GM21717 (cell line): ENCODE data around the gene NKAPD1.
"Not testable (repeated sequence)": the region's sequence is repeated elsewhere in the genome, so short reads cannot be mapped to it uniquely, and the experiment has no call there.

Experiments
- ATAC-seq: cut with Tn5 transposase; IDR thresholded peaks from one replicate; pipeline ENCODE4 v1.9.1; 2021; ENCODE audit warnings: mild to moderate bottlenecking, moderate library complexity; ENCODE audit not compliant: unreplicated experiment

The NKAPD1 gene

DNA sequence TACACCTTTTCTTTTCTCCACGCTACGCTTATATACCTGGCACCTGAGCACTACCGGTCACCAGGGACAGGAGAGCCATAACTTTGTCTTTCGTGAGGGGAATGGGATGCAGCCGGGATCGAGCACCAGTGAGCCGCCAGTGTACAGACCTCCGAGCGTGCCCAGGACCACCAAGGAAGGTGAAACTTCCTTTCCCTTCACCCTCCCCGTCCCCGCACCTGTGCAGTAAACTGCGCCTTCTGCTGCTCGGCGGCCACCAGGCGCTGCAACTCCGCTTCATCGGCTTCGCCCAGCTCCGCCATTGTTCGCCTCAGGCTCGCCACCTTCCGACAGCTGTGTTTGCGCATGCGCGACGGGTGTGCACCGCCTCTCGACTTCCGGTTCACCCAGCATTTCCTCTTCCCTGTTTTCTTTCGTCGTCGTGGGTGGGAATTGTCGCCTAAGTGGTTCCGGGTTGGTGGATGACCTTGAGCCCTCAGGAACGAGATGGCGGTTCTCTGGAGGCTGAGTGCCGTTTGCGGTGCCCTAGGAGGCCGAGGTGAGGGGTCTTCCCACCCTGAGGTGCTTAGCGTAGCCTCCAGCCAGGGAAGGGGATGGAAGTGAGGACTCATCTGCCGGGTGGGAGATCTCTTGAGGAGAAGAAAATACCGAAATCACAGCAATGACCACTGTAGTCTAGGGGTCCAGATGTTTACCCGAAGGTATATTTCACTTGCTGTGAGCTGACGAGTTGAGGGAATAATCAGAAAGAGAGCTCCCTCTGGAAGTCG lies 12.5 kb downstream of the NKAPD1 start, which contains the start of the genes SDHD and TIMM8B:
SDHD (plus strand) TSS at position 452 of the 770 bp plus-strand sequence; CDS start at position 487, 35 bp downstream.
TIMM8B (minus strand) TSS at position 335 of the 770 bp plus-strand sequence; CDS start at position 302, 33 bp downstream.
- ATAC-seq, result peak; percentile 89

DNA sequence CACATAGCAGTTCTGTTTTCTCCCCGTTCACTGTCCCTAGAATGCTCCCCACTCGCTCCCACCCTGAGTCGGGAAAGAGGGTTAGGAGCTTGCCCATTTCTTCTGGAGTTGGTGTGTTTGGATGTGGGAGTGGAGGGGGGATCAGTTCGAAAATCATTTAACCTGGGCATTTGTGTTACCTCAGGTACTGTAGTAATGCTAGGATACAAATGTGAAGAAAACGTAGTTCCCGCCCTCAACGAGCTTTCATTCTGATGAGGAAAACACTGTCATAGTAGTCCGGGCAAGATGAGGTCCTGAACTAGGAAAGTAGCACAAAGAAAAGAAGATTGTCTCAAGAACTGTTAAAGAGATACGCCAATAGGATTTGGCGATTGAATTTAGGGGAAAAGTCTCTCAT lies 13.1 kb downstream of the NKAPD1 start:
- peak; percentile 1 for ATAC-seq

DNA sequence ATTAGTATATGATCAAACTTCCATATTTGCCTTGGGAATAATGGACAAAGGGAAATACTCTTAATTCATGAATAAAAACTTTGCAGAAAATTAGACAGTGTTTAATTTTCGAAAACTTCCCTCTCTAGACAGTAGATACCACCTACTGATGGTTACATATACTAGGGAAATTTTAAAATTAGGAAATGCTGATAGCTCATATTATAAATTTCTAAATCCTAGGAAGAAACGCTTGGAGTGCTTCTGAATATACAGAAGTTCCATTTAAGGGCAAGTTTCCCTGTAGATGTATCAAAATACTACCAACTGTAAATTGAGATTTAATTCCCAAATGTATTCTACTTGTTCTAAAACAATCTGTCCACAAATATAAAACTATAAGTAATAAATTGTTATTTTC lies 21.2 kb downstream of the NKAPD1 start:
- not testable (repeated sequence) for ATAC-seq

DNA sequence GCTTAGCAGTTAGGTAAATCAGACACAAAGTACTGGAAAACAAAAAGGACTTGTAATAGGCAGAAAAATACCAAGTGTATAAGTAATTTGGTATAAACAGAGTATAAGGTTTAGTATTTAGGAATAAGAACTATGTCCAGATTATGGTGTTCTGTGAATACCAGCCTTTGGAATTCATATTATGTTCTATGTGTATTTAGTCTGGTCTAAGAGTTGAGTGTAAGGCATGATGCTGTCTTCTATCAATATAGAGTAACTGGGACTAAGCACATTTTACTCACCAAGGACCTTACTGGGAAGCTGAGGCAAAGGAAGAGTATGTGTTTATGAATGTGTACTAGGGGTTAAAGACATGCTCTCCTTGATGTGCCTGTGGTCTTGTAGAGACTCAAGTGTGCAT lies 22.1 kb downstream of the NKAPD1 start:
- ATAC-seq, result no peak

DNA sequence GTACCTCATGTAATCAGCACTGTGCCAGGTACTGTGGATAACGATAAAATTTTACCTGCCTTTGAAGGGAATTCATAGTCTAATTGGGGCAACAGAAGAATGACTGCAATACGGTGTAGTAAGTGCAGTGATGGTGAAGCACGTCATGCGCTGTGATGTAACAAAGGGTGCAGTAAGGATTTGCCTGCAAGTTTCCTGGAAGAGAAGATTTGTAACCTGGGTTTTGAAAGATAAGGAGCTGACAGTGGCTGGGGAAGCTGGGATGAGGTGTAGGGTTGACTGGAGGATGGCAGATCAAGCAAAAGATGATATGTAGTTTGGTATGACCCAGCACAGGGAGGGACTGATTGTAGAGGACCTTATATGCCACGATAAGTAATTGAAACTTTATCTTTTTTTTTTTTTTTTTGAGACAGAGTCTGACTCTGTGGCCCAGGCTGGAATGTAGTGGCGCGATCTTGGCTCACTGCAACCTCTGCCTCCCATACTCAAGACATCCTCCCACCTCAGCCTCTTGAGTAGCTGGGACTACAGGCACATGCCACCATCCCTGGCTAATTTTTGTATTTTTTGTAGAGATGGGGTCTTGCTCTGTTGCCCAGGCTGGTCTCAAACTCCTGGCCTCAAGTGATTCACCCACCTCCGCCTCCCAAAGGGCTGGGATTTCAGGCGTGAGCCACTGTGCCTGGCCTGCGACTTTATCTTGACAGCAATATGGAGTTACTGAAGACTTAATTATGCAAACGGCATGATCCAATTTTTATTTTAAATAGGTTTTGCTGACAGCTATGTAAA lies 23.8 kb downstream of the NKAPD1 start:
- ATAC-seq, result no peak

DNA sequence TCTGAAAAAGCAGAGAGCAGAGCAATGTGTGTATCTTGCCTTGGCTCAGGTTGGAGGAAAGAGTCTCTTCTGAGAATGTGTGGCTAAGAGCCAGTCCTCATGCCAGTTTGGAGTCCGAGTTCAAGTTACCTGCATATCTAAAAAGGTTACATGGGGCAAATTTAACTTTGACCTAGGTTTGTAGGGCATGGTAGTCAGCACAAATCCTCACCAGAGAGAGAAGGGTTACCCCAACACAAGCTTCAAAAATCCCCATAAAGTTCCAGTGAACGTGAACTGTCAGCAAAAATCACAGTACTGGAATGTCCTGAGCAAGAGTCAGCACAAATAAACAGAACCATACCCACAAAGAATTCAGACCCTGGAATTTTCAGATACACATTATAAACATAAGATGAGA lies 26.4 kb downstream of the NKAPD1 start:
- no peak for ATAC-seq

DNA sequence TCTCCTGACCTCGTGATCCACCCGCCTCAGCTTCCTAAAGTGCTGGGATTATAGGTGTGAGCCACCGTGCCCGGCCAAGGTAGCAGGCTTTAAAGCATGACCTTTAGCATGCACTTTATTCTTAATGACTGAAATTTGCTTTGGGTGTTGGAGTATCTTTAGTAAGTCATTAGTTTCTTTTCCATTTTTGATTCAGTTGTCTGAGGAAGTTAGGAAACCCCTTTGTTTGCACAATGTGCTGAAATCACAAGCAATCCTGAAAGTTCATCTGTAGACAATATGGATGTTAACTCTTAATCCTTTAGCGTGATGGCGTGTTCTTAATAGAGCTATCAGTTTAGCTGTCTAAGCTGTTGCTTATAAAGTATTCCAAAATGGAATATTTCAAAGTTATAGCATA lies 29.3 kb downstream of the NKAPD1 start:
- ATAC-seq, result no peak

DNA sequence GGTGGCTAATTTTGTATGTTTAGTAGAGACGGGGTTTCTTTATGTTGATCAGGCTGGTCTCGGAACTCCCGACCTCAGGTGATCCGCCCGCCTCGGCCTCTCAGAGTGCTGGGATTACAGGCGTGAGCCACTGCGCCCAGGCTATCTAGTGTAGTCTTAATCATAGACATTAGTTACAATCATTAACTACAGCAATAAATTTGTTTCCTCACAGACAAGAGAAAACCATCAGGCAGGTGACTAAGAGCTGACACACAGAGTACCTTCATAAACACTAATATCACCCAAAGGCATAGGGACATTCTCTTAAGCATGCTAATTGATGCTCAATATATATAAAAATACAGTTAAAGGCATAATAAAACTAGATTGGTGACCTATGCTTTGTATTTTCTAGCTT lies 32.0 kb downstream of the NKAPD1 start:
- no peak for ATAC-seq

DNA sequence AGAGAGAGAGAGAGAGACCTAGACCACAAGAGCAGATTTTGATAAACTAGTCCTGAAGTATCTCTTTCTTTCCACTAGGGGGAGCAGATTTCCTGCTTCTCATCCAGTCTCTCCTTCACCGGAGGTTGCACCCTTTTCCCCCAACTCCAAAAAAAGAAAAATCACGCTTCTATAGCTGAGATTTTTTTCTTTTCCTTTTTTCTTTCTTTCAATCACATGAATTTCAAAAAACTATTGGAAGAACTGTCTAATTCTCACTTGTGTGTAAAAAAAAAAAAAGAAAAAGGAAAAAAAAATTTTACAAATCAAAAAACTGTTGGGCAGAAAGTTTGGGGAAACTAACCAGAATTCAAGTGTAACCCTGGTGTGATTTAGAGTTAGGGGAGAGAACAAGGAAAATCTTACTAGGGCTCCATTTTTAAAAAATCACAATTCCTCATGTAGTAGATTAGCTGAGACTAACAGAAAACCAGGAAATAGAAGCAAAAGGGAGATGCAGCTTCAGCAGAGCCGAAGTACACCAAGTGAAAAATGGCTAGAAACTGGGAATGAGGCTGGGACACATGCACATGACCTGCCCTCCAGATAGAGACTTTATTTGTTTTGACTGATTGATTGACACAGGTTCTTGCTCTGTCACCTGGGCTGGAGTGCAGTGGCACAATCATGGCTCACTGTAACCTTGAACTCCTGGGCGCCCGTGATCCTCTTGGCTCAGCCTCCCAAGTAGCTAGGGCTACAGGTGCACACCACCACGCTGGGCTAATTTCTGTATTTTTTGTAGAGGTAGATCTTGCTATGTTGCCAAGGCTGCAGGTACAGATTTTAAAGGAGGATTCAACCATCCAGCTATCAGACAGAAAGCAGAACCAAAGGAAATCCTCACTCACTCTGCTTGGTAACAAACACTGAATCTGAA lies 39.7 kb downstream of the NKAPD1 start:
- no peak for ATAC-seq

DNA sequence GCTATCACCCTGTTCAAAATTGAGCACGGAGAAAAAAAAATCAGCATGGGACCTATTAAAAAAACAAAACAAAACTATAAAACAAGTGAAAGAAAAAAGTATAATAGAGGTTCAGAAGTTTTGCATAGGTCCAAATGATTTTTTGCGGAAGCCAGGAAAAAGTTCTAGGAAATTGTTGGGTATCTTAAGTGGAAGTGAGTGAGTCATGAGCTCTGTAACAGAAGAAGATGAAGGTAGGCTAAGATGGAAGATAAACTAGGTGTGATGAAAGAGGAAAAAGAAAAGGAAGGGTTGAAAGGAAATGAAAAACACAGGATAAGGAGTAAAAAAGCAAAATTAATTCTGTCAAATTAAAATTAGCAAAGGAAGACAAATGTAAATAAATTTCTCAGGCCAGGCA lies 40.4 kb downstream of the NKAPD1 start:
- ATAC-seq, result no peak

DNA sequence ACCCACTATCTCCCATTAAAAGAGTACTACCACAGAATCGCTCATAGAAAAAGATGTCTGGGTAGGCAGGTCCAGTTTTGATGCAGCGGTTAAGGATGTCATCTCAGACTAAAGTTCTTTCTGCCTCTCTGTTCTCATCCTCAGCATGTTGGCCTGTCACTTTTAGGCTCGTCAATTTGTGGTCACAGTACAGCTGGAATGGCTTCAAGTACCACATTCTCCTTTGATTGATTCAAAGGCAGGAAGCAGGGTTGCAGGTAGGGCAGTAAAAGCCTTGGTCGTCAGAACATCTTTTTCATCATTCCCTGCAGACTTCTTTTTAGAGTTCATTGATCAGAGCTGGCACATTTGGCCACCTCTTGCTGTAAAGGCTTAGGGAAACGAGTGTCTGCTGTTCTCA lies 41.3 kb downstream of the NKAPD1 start:
- ATAC-seq, result no peak

DNA sequence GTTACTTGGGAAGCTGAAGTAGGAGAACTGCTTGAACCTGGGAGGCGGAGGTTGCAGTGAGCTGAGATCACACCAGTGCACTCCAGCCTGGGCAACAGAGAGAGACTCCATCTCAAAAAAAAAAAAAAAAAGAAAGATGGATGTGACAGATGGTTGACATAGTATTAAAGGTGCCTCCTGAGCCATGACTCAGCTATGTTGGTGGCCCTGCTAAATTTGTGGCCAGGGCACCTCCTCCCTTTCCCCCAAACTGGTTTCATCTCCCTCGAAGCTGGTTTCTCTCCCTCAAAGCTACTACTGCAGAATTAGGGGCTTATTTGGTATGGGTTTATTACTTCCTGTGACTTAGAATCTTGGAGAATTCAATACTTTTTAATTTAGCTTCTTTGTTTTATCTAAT lies 44.1 kb downstream of the NKAPD1 start:
- no peak for ATAC-seq

DNA sequence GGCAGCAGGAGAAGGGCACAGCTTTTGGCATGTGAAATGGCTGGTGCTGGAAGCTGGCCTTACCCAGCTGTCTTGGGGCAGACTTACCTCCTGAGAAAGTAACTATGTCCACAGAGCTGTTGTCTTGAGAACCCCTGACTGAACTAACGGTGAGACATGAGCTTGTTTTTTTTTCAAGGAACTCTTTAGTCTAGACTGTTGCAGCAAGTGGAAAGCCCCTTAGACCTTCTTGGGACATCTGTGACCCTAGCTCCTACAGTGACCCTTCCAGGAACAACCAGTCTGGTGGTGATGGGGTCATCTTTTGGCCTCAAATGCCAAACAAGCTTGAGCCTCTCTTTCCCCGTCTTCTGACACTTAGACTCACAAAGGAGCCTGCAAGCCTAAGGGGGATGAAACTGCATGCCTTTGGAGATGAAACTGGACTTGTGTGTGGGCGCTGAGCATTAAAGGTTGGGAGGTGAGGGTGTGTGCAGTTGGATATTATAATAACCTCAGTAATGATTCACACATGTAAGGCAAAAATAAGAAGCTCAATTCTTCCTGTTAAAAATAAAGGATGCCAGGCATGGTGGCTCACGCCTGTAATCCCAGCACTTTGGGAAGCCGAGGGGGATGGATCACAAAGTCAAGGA lies 48.0 kb downstream of the NKAPD1 start:
- no peak for ATAC-seq

DNA sequence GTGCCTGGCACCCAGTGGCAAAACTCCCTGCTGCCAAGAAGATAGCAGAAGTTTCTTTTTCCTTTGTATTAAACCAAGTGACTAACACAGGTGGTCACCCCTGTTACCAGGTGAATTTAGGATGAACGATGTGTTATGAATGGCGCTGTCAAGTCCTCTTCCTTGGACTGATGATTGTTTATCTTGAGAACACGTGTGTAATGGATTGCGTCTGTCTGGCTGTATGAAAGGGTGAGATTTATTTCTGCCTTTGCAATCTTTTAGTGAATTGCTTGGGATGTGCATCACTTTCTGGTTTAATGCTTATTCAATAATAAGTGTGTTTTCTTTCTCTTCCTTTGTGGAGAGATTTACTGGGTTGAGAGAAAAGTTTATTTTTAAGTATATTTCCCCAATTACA lies 49.0 kb downstream of the NKAPD1 start:
- ATAC-seq, result no peak

DNA sequence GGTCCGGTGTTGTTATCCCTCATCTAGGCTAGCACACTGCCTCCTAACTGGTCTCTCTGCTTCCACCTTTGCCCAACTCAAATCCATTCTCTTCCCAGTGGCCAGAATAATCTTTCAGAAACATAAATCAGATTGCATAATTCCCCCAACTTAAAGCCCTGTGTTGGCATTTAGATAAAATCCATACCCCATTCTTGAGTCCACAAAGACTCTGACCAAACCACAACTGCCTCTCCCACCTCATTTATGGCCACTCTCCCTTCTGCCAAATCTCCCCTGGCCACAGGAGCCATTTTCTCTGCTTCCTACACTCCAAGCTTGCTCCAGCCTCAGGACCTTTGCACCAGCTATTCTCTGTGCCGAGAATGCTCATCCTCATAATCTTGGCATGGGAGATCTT lies 53.0 kb downstream of the NKAPD1 start:
- ATAC-seq, result no peak

DNA sequence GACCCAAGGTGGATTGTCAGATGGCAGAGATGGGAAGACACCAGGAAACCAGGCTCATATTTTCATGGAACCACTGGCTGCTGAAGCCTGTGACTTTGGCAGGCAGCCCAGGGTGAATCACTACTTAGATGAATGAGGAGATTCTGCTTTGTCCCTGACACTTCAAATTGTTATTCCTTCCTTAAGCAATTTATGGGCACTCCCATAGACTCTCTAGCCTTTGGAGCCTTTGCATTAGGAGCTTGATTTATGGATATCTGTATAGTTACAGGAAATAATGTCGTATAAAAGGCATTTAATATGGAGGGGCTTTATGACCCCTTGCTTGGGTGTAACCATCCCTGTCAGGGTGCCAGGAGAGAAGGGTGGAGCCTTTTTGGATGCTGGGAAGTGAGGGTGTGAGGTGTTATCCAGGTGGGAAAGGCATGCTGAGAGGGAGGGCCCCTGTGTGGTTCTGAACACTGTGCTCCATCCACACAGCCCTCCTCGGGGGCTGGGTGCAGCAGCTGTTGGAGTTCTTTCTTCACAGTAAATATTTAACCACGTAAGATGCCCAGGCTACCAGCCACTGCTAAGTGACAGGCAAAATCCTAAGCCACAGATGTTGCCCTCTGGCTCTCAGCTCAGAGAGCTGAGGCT lies 54.5 kb downstream of the NKAPD1 start:
- no peak for ATAC-seq

DNA sequence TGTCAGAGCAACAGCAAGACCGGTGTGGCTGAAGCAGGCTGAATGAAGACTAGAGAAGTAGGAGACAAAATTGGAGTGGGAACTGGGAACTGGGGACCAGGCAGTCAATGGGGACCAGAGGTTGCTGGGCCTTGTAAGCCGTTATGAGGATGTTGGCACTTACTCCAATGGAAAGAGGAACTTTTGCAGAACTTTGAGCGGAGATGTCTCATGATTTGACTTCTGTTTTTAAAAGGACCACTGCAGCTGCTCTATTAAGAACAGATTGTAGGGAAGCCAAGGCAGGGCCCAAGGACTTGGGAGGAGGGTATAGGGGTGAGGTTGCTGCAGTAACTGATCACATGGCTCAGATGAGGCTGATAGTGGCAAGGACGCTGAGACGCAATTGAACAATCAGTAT lies 55.6 kb downstream of the NKAPD1 start:
- ATAC-seq, result no peak

DNA sequence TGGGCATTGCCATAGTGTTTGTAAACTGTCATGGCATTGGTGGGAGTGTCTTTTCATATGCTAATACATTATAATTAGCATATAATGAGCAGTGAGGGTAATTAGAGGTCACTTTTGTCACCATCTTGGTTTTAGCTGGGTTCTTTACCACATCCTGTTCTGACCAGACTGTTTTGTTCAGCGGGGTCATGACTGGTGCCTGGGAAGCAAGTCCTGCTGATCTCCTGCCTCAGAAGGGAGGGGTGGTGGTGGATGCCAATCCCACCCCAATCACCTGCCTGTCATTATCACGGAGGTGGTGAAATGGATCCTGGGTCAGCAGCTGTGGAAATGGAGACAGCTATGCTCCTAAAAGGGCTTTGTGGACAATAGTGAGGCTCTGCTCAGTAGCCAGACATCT lies 58.6 kb downstream of the NKAPD1 start:
- no peak for ATAC-seq

DNA sequence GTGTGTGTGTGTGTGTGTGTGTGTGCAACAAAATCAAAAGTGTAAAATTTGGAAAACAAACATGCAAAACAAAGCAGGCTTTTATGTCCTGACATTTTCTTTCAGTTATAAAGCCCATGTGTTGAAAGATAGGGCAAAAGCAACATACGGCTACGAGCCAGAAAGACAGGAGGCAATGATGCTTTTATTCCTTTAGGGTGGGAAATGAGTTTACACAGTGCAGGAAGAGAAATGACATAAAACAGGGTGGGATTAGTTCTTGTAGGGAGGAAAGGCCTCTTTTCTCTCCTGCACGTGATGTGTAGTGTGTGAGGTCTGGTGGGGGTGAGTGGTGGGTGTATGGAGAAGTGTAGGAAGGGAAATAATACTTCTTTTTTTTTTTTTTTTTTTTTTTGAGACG lies 60.4 kb downstream of the NKAPD1 start:
- ATAC-seq, result no peak
